ENCODE measurements around the gene ADAD2.

The ADAD2 gene

DNA sequence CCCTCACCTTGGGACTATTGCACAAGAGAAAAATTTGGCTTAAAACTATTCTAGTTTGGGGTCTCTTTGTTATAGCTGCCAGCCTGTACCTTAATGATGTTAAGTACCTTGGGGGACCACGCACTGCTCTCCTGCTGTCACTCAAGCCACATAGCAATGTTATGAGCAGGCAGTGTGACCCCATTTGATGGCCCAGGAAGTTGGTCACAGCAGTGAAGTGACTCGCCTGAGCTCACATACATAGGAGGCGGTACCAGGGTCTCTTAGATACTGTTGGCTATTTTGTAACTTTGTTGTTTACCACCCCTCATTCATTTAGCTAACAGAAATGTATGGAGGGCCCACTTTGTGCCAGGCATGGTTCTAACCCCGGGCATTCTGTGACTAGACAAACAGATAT is 32.5 kb downstream of the ADAD2 start:
- no peak for DNase-seq (ENCODE audit: low read depth)

DNA sequence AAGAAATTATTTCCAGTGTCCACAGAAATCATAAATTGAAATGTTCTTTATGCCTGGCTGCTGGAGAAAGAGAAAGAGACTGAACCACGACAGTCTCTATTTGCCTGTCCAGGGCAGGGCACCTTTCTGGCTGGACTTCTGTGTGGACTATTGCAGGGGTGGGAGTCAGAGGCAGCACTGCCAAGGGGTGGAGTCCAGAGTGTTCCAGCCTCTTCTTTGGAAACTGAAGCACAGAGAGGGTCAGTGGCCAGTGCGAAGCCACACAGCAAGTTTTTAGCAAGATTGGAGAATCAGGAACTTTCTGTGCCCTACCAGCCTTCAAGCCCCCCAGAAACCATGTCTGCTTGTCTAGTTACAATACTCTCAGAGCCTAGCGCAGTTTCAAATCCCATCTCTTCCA is 33.6 kb downstream of the ADAD2 start:
- no peak for DNase-seq (ENCODE audit: low read depth)

DNA sequence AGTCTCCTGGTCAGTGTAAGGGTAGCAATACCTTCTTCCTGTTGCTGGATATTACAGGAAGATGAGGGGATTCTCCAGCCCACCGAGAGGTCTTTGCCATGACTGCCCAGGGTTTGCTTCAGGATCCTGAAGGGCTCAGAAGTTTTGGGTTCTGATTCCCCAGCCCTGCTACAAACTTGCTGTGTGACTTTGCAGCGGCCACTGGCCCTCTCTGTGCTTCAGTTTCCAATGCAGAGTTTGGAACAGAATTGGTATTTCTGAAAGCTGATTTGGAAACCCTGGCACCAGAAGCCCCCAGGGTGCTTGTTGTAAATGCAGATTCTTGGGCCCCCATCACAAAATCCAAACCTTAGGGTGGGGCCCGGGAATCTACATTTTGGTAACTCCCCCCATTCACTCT is 34.2 kb downstream of the ADAD2 start:
- no peak for DNase-seq (ENCODE audit: low read depth)

DNA sequence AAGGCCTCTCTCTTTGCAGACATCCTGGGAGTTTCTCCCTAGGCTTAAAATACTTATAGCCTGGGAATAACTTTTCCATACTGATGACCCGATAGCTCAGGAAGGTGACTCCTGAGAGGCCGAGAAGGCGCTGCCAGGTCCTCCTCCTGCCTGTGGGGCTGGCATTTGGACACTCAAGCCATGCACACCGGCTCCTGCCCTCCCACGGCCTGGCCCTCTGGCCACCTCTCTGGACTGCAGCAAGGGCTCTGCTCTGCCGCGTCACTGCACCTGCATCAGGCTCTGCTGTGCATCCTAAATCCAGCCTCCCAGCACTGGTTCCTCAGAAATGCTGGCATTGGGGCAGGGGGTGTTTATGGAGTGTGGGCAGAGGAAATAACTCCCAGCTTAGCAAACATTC is 34.6 kb downstream of the ADAD2 start:
- no peak for DNase-seq (ENCODE audit: low read depth)

DNA sequence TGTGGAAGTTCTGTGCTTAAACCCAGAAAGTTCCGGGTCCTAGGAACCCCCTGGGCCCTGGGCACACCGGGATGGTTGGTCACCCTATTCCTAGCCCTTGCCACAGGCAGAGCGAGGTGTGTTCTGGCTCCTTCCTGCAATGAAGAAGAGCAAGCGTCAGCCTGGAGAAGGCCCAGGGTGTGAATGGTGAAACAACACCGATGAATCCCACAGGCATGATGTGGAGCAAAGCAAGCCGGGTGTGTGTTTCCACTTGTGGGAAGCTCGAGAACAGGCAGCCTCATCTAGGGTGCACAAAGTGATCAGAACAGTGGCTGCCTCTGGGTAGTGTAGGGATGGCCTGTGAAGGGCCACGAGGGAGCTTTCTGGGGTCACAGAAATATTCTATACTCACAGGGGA is 35.1 kb downstream of the ADAD2 start:
- no peak for DNase-seq (ENCODE audit: low read depth)

DNA sequence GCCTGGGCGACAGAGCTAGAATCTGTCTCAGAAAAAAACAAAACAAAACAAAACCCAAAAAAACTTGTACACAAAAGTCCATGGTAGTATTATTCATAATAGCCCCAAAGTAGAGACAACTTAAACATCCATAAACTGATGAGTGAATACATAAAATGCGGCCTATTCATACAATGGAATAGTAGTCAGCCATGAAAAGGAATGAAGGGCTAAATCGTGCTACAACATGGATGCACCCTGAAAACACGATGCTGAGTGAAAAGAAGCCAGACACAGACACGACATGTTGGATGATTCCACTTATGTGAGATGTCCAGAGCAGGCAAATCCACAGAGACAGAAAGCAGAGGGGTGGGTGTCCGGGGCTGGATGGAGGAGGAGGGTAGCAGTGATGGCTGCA is 36.6 kb downstream of the ADAD2 start:
- no peak for DNase-seq (ENCODE audit: low read depth)

DNA sequence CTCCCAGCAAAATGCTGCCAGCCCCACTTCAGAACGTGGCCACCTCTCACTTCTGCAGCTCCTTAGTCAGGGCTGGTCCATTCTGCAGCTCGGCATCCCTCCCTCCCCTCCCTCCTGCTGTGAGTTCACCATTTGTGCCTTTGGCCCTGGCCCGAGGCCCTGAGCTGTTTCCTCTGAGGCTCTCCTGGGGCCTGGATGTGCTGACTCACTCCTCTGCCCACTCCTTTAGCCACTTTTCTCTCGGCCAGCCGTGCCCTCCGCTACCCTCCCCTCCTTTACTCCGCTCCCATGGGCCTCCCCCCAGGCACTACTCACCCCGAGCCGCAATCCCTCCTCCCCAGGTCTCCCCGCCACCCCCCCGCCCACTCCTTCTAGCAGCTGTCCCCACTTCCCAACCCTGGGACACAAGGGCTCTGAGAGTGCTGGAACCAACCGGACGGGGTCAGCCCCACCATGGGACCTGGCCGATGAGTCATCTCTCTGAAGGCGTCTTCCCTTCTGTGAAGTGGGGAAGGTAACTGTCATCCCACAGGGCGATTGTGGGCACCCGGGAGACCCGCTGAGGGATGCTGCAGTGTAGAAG is 37.4 kb downstream of the ADAD2 start:
- no peak for DNase-seq (ENCODE audit: low read depth)

DNA sequence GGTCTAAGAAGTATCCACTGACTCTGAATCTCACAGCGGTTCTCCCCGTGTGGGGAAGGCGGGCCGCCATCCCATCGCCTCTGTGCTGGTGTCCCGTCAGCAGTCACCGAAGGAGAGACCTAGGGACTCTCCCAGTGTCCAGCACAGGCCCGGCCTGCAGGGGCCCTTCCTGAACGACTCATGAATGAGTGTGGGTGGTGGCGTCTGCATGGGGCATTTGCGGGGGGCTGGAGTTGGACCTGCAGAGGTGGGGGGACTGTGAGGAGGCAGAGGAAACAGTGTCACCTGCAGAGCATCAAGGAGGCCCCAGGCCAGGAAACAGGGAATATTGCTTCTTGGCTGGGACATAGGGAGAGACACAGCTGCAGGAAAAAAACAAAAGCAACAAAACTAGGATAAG is 38.5 kb downstream of the ADAD2 start:
- DNase-seq (ENCODE audit: low read depth): no peak

DNA sequence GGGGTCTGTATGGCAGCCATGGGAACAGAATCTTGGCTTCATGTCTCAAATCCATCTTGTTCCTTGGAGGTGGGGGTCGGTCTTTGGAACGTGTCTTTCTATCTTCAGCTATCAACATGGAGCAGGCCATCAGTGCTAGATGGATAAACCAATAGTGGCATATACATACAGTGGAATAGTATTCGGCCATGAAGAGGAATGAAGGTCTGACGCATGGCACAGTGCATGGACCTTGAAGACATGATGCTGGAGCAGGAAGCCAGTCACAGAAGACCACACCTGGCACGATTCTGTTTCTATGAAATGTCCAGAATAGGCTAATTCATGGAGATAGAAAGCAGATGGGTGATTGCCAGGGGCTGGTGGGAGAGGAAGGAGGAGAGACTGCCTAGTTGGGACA is 41.1 kb downstream of the ADAD2 start:
- no peak for DNase-seq (ENCODE audit: low read depth)

DNA sequence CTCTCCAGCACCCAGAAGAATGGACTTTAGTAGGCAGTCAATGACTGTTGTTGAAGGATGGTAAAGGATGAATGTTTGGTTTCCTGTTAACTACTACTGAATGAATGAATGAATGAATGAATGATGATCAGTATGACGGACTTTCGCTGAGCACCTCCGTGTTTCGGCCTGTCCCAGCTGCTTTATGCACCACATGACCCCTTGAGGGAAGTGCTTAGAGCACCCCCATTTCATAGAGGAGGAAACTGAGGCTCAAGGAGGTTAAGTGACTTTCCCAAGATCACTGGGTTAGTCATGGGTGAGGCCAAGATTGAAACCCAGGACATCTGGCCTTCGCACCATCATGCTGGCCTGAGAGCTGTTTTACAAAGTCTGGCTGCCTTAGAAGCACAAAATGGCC is 42.0 kb downstream of the ADAD2 start:
- no peak for DNase-seq (ENCODE audit: low read depth)

DNA sequence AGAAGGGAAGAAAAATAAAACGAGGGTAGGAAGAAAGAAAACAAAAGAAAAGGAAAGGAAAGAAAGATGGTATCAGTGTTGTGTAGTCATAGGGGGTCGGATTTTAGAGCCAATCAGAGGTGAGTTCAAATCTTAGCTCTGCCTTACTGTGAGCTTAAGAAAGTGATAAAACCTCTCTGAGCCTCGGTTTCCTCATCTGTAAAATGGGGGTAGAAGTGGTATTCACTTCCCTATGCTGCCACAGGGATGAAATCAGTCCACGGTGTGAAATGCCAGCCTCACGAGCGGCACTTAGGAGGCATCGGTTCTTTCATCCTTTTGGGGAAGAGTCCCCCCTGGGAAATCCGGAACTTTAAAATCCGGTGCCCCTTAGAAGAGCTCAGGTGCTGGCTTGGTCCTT is 42.8 kb downstream of the ADAD2 start:
- no peak for DNase-seq (ENCODE audit: low read depth)

DNA sequence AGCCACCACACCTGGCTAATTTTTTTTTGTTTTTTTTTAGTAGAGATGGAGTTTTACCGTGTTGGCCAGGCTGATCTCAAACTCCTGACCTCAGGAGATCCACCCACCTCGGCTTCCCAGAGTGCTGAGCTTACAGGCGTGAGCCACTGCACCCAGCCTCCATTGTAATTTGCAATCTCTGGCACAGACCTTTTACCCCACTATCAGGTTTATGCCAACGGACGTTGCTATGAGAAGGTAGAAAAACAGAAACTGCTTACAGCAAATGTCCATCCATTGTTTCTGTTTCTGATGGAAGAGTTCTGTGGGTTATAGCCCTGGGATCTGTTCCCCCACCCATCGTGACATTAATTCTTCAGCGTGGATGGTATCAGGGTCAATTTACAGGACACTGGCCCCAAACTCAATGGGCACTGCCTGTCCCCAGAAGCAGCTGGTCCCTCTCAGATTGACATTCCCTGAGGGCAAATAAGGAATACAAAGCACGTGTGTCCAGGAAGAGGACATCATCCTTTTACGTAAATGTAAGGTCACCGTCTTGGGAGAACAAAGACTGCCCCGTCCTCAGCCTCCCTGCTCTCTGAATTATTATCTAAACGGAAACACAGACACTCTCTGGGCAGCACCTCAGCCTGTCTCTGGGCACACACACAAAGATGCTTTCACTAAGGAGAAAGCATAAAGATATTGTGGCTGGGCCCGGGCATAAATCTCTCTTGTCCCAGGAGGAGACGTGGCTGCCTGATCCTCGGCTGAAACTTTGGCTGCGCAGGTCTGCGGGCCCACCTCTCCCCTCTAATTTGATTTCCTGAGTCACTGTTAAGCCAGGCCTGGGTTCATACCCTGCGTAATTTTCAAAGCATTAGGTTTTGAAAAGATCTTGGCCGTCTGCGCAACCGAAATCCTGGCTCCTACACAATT is 43.6 kb downstream of the ADAD2 start:
- no peak for DNase-seq (ENCODE audit: low read depth)

DNA sequence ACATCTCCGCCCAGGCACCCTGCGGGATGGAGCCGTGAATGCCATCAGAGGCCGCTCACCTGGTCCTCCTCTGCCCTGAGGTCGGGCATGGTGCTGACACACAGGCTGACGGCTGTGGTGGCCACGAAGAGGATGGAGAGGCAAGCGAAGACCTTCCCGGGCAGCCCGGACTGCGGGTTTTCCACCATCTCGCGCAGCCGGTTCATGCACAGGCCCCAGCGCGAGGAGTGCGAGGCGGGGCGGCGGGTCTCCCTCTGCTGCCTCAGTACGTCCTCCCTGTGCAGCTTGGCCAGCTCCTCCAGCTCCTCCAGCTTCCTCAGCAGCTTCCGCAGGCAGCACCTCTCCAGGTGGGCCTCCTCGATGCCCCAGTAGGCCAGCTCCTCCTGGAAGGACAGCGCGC is 45.7 kb downstream of the ADAD2 start:
- no peak for DNase-seq (ENCODE audit: low read depth)

DNA sequence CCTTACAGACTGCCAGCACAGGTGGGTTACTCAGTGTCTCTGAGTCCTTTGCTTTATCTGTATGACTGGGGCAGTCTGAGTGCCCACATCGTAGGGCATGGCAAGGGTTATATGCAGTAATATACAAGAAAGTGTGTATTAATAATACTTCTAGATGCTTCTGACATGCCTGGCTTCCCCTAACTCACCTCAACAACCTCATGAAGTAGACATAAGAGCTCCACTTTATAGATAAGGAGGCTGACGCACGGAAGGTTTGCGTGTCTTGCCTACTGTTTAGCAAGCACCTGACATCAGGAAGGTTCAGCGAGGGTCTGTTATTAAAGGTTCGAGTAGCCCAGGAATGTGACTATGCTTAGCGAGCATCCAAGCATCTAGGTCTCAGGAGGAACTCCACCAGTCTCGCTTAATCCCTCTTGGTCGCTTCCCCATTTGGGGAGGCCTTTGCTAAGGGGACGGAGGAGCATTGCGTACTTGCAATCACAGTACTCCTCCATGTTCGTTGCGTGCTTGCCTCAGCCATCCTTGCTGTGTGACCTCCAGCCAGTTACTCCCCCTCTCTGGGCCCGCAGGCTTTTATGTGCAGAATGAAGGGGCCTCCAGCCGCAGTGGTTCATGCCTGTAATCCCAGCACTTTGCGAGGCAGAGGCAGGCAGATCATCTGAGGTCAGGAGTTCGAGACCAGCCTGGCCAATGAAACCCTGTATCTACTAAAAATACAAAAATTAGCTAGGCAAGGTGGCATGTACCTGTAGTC is 47.2 kb downstream of the ADAD2 start:
- no peak for DNase-seq (ENCODE audit: low read depth)

DNA sequence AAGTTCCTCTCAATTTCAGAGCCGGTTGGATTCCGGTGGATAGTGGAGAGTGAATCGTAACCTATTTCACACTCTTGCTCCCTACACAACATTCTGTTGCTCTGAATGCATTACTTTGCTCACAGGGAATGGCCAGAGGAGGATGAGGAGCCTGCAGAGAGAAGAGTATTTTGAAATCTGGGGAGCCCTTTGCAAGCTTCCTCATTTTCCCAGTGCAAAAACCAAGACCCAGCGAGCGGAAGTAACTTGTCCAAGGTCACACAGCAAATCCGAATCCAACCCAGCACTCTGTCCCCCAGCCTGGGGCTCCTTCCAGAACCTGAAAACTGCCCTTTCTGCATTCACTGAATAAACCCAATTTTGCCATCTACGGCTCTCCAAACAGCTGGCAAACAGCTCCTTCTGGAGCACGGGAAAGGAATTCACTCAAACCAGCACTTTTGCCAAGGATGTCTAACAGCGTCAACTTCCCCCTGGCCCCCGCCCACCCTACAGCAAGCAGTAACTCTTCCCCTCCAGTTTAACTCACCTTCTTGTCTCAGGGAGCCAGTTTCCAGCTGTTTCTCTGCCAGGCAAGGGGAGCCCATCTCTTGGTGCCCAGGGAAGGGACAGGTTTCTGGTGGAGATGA is 48.3 kb downstream of the ADAD2 start:
- DNase-seq (ENCODE audit: low read depth): no peak

DNA sequence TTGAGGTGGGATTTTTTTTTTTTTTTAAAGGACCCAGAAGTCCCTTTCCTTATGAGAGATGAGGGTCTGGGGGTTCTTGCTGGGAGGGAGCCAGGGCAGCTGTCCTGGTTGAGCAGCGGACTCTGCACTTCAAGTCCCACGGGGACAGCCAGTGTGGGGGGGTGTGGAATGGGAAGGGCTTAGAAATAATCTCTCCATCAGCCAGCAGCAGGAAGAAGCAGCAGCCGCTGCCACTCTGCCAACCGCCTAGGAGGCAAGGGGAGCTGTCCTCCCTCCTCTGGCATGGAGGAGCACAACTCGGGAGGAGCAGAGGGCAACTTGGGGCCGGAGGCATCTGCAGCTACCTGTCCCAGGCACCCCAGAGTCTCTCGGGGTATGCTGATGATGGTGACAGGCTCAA is 49.0 kb downstream of the ADAD2 start, which contains the start of gene KCNG4:
KCNG4 (minus strand) TSS at position 104 of the 400 bp plus-strand sequence. CDS start 2,527 bp downstream, outside the sequence.
- no peak for DNase-seq (ENCODE audit: low read depth)

DNA sequence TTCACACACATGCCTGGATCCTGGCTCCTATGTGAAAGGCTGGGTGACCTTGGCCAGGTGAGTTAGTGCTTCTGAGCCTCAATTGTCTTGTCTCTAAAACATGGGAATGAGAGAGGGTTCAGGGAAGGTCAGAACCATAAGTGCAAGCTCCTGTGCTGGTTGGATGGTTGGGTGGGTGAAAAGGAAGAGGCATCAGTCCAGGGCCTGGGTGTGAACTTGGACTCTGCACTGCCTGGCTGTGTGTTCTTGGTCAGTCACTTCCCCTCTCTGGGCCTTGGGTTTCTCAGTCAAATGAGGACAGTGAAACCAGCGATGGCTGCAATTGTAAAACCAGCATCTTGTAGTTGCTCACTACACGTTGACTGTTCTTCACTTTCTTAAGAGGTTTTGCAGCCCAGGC is 49.5 kb downstream of the ADAD2 start:
- DNase-seq (ENCODE audit: low read depth): no peak

DNA sequence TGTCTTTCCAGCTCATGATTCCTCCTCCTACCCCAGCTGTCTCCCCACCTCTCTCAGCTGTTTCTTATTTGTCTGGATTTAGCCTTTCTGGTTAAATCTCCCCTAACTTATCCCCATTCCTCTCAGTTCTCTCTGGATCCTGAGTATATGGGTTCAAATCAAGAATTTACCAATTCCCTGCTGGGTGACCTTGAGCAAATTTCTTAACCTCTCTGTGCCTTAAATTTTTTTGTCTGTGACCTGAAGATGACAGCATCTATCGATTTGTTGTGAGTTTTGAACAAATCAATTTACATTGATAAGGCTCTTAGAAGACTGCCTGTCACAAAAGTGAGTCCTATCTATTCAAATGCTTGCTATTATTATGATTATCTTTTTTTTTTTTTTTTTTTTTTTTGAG is 50.8 kb downstream of the ADAD2 start:
- no peak for DNase-seq (ENCODE audit: low read depth)

DNA sequence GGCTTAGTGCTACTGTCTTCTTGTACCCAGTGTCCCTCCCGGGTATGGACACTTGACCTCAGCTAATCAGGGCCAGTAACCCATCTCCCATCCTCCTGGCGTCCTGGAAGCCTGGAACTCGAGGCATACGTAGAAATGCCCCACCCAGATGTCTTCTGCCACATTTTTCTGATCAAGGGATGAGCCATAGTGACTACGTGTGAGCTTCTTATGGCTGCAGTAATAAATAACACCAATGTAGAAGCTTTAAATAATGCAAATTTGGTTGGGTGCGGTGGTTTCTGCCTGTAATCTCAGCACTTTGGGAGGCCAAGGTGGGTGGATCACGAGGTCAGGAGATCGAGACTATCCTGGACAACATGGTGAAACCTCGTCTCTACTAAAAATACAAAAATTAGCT is 51.9 kb downstream of the ADAD2 start:
- DNase-seq (ENCODE audit: low read depth): no peak

DNA sequence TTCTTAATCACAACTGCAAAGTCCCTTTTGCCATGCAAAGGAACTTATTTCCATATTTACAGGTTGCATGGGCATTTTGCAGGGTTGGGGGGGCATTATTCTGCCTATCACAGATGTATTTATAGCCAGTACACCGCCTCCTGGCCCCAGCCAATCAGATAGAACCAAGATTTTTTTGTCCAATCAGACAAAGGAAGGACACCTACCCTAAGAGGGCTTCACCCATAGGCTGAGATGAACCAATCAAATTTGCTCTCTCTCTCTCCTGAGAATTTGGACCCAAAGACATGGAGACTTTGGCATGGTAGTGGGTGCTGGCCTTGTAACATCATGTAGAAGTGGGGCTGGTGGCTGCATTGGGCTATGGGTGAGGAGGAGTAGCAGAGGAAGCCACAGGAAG is 52.8 kb downstream of the ADAD2 start:
- DNase-seq (ENCODE audit: low read depth): no peak

DNA sequence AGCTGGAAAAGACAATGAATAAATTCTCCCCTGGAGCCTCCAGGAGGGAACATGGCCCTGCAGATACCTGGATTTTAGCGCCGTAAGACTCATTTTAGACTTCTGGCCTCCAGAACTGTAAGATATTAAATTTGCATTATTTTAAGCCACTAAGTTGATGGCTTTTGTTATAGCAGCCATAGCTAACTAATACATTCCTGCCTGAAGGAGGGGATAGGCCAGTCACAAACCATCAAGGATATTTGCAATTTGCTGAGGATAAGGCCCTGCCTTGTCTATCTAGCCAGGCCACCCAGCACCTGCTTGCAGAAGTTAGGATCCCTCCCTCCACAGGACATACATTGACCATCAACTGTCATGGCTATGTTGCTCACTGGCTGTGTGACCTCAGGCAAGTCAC is 53.8 kb downstream of the ADAD2 start:
- DNase-seq (ENCODE audit: low read depth): no peak

DNA sequence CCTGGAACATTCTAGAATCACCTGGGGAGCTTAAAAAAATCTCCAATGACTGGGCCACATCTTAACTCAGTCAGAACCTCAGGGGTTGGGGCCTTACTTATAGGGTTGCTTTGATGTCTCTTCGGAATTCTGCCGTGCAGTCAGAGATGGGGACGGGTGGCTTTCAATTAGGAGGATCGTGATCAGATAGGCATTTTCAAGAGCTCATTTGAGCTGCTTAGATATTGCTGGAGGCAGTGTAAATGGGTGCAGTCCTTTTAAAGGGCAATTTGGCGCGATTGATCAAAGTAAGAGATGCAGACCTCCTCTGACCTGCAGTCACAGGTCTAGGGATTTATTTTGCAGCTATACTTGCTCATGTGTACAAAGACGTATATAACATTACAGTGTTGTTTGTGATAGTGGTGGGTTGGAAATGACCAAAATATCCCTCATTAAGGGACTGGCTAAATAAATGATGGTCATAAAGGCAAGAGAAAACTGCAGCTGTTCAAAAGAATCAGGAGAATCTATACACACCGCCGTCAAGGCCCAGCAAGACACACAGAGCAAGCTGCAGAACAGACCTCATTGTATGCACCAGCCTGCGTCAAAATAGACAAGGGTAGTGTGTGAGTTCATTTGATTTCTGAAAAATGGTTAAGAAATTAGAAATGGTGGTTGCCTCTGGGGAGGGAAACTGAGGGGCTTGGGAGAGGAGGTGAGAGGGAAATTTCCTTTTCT is 55.2 kb downstream of the ADAD2 start:
- DNase-seq (ENCODE audit: low read depth): no peak
